ENCODE measurements around the gene NAA80. TPM values are rescaled to one million over a fixed set of nuclear protein-coding genes. Genes with fewer than 3 reads are reported as not detected.

Gene NAA80
- total and polyA plus RNA-seq, 2 of the 13 experiments (the other 11 are each of a cell fraction or from before 2014, with no cell fraction given): 3.4 to 8.7 TPM

DNA sequence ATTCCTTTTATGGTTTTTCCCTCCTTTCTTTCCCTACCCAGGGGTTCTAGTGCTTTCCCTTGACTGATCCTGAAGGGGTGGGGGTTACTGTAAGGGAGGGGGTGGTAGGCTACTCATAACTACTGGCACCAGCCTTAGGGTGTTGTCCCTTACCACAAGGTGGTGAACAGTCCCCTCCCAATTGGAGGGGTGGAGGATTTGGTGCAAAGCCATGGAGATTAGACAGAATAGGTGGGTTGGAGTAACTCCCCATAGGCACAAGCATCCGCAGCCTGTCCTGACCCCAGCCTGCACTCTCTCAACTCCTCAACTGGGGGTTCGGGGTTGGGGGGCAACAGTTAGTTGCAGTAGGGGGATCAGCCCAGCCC, 25.9 kb upstream of the NAA80 start:
- Histone ChIP-seq H3K27ac (ENCODE audit: extremely low read length, insufficient read depth, low read length) (no peak overlapping the region), H3K27me3 (ENCODE audit: control insufficient read depth in 1 of 2, insufficient read depth in 2 of 2, low read length in 2 of 2) (no peaks in the 10 kb centered on the region; a peak in 1 of 5 replicates), H2AFZ (ENCODE audit: low read length) (no peak overlapping the region), H3K79me2 (ENCODE audit: insufficient read depth, low read length) (peaks cover 21% of the 10 kb centered on the region), H3K36me3 (replicated peaks in 1 of 2; ENCODE audit: control insufficient read depth in 1 of 2, insufficient read depth in 2 of 2, low read length in 2 of 2) (peaks cover 1 to 17% of the 10 kb centered on the region in 2 experiments), H3K4me1 (ENCODE audit: insufficient read depth, low read length) (peaks cover 65% of the 10 kb centered on the region), H3K4me3 (replicated peaks in 1 of 3; ENCODE audit: insufficient read depth in 1 of 3, low read depth in 2 of 3, low read length in 3 of 3) (no peak overlapping the region), H4K20me1 (ENCODE audit: insufficient read depth, low read length) (no peaks in the 10 kb centered on the region), H3K4me2 (ENCODE audit: low read depth, low read length) (no peak overlapping the region), H3K9ac (ENCODE audit: insufficient read depth, low read depth, low read length) (no peak overlapping the region), H3K9me3 (ENCODE audit: low read length) (no peaks in the 10 kb centered on the region)
- in situ Hi-C loops (cut with HindIII; ENCODE audit: extremely low pct_ligation_motif_present, low pct_unique_long_range_greater_than_20kb) (no loop called here), intact Hi-C loops (cut with micrococcal nuclease; ENCODE audit: unreplicated experiment) (no loop called here)
- FAIRE-seq: no peak
- TF ChIP-seq, protein P1, sequence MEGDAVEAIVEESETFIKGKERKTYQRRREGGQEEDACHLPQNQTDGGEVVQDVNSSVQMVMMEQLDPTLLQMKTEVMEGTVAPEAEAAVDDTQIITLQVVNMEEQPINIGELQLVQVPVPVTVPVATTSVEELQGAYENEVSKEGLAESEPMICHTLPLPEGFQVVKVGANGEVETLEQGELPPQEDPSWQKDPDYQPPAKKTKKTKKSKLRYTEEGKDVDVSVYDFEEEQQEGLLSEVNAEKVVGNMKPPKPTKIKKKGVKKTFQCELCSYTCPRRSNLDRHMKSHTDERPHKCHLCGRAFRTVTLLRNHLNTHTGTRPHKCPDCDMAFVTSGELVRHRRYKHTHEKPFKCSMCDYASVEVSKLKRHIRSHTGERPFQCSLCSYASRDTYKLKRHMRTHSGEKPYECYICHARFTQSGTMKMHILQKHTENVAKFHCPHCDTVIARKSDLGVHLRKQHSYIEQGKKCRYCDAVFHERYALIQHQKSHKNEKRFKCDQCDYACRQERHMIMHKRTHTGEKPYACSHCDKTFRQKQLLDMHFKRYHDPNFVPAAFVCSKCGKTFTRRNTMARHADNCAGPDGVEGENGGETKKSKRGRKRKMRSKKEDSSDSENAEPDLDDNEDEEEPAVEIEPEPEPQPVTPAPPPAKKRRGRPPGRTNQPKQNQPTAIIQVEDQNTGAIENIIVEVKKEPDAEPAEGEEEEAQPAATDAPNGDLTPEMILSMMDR (CRISPR knock-in tag; IDR thresholded peaks at IDR 0.05): no peak
- no peak for TF ChIP-seq KDM2A (CRISPR knock-in tag; IDR thresholded peaks at IDR 0.05; ENCODE audit: borderline replicate concordance, low read depth)
- TF ChIP-seq ZNF468 (CRISPR knock-in tag; IDR thresholded peaks at IDR 0.05): no peak
- TF ChIP-seq, protein P2, sequence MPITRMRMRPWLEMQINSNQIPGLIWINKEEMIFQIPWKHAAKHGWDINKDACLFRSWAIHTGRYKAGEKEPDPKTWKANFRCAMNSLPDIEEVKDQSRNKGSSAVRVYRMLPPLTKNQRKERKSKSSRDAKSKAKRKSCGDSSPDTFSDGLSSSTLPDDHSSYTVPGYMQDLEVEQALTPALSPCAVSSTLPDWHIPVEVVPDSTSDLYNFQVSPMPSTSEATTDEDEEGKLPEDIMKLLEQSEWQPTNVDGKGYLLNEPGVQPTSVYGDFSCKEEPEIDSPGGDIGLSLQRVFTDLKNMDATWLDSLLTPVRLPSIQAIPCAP (CRISPR knock-in tag; IDR thresholded peaks at IDR 0.05; ENCODE audit: low read depth): no peak
- no peak for TF ChIP-seq ZNF605 (CRISPR knock-in tag; IDR thresholded peaks at IDR 0.05)
- TF ChIP-seq ZNF207 (IDR thresholded peaks at IDR 0.05; ENCODE audit: borderline replicate concordance): no peak
- TF ChIP-seq, protein P3, sequence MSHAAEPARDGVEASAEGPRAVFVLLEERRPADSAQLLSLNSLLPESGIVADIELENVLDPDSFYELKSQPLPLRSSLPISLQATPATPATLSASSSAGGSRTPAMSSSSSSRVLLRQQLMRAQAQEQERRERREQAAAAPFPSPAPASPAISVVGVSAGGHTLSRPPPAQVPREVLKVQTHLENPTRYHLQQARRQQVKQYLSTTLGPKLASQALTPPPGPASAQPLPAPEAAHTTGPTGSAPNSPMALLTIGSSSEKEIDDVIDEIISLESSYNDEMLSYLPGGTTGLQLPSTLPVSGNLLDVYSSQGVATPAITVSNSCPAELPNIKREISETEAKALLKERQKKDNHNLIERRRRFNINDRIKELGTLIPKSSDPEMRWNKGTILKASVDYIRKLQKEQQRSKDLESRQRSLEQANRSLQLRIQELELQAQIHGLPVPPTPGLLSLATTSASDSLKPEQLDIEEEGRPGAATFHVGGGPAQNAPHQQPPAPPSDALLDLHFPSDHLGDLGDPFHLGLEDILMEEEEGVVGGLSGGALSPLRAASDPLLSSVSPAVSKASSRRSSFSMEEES (CRISPR knock-in tag; IDR thresholded peaks at IDR 0.05): no peak
- TF ChIP-seq, protein P4, sequence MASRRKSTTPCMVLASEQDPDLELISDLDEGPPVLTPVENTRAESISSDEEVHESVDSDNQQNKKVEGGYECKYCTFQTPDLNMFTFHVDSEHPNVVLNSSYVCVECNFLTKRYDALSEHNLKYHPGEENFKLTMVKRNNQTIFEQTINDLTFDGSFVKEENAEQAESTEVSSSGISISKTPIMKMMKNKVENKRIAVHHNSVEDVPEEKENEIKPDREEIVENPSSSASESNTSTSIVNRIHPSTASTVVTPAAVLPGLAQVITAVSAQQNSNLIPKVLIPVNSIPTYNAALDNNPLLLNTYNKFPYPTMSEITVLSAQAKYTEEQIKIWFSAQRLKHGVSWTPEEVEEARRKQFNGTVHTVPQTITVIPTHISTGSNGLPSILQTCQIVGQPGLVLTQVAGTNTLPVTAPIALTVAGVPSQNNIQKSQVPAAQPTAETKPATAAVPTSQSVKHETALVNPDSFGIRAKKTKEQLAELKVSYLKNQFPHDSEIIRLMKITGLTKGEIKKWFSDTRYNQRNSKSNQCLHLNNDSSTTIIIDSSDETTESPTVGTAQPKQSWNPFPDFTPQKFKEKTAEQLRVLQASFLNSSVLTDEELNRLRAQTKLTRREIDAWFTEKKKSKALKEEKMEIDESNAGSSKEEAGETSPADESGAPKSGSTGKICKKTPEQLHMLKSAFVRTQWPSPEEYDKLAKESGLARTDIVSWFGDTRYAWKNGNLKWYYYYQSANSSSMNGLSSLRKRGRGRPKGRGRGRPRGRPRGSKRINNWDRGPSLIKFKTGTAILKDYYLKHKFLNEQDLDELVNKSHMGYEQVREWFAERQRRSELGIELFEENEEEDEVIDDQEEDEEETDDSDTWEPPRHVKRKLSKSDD (CRISPR knock-in tag; IDR thresholded peaks at IDR 0.05; ENCODE audit: low read depth): no peak
- TF ChIP-seq ZNF264 (CRISPR knock-in tag; IDR thresholded peaks at IDR 0.05): no peak
- TF ChIP-seq ZNF362 (CRISPR knock-in tag; IDR thresholded peaks at IDR 0.05; ENCODE audit: borderline replicate concordance): no peak
- TF ChIP-seq NCOR1 (IDR thresholded peaks at IDR 0.05; ENCODE audit: borderline replicate concordance, low read length): no peak
- TF ChIP-seq SNAPC2 (CRISPR knock-in tag; IDR thresholded peaks at IDR 0.05): no peak
- TF ChIP-seq SP140L (CRISPR knock-in tag; IDR thresholded peaks at IDR 0.05; ENCODE audit: borderline replicate concordance): no peak
- no peak for TF ChIP-seq ZSCAN25 (CRISPR knock-in tag; IDR thresholded peaks at IDR 0.05)
- TF ChIP-seq, protein P5, sequence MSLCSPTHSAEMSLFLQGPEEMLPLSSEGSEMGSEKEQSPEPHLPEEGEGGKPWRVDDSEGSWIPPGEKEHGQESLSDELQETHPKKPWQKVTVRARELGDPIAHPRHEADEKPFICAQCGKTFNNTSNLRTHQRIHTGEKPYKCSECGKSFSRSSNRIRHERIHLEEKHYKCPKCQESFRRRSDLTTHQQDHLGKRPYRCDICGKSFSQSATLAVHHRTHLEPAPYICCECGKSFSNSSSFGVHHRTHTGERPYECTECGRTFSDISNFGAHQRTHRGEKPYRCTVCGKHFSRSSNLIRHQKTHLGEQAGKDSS (CRISPR knock-in tag; IDR thresholded peaks at IDR 0.05; ENCODE audit: borderline replicate concordance, low read depth): no peak
- 86% methylated on average over 1 of the region's 2 CpGs for WGBS (ENCODE audit: low lambda C conversion rate)
- no peak for DNase-seq (ENCODE audit: low spot score)
- no TSS peak for BruUV-seq (replicated peaks)
- ChIA-PET POLR2A (interaction anchor here (0.5 to 13.0 kb wide), 5 partner anchors 11 to 61 kb away, joined by 3 to 222 read pairs (median 5); partner anchors contain the start of genes HYAL1, HYAL3, LSMEM2 and NAA80), CTCF (ENCODE audit: low intra/inter-chr PET ratio, low total read pairs) (interaction anchor here (1.1 to 1.5 kb wide), 4 partner anchors 22 to 67 kb away, joined by 4 to 14 read pairs (median 7); partner anchors contain the start of genes HYAL1 and IFRD2)
- no peak for ATAC-seq
